Femur (tissue), 1 donor: ENCODE measurements around the gene CDHR5.
A peak's percentile ranks its signal among the peaks of the same experiment; 100 is the strongest.
"Not testable (repeated sequence)": the region's sequence is repeated elsewhere in the genome, so short reads cannot be mapped to it uniquely, and the experiment has no call there.

ENCODE experiments used
- DNase-seq: peaks from one replicate; pipeline ENCODE4 v3.0.0-alpha.2; 2017

Gene CDHR5, protein sequence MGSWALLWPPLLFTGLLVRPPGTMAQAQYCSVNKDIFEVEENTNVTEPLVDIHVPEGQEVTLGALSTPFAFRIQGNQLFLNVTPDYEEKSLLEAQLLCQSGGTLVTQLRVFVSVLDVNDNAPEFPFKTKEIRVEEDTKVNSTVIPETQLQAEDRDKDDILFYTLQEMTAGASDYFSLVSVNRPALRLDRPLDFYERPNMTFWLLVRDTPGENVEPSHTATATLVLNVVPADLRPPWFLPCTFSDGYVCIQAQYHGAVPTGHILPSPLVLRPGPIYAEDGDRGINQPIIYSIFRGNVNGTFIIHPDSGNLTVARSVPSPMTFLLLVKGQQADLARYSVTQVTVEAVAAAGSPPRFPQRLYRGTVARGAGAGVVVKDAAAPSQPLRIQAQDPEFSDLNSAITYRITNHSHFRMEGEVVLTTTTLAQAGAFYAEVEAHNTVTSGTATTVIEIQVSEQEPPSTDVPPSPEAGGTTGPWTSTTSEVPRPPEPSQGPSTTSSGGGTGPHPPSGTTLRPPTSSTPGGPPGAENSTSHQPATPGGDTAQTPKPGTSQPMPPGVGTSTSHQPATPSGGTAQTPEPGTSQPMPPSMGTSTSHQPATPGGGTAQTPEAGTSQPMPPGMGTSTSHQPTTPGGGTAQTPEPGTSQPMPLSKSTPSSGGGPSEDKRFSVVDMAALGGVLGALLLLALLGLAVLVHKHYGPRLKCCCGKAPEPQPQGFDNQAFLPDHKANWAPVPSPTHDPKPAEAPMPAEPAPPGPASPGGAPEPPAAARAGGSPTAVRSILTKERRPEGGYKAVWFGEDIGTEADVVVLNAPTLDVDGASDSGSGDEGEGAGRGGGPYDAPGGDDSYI

GRCh38 chr11:624705-625635, at the start of gene CDHR5:
Gene CDHR5, minus strand, starts transcription at chr11:624955. Its CDS starts 53 bp downstream, at chr11:624902.
- peak; percentile 26 for DNase-seq

DNA sequence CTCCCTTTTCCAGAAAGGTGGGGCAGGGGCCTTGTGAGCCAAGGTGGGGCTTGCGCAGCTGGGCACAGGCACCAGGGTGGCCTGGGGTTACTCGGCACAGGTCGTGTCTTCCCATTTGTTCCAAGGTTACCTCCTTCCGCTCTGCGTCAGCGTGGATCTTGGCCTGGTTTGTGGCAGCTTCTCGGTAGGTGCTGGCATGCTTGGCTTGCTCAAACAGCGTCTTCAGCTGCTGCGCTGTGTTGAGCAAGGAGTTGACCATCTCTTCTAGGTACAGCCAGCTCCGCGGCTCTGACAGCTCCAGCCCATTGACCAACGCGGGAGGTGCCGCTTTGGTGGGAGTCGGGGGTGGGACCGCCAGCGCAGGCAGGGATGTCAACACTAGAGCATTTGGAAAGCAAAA, 49.7 kb upstream of the CDHR5 start:
- DNase-seq: no peak

DNA sequence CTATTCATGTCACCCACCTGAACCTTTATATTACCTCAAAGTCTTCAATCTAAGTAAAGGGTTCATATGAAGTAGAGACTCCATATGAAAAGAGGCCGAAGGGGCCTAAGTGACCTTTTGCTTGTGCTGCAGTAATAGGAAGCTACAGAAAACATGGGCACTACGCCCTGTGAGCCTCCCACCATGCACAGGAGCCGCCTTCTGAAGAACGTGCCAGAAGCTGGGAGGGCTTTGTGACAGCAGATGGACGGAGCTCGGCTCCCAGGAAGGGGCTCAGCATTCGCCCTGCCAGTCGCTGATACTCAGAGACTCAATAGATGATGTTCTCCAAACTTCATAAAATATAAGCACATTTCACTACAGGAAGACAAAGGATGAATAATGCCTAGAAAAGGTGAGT, 49.1 kb upstream of the CDHR5 start:
- DNase-seq: no peak

DNA sequence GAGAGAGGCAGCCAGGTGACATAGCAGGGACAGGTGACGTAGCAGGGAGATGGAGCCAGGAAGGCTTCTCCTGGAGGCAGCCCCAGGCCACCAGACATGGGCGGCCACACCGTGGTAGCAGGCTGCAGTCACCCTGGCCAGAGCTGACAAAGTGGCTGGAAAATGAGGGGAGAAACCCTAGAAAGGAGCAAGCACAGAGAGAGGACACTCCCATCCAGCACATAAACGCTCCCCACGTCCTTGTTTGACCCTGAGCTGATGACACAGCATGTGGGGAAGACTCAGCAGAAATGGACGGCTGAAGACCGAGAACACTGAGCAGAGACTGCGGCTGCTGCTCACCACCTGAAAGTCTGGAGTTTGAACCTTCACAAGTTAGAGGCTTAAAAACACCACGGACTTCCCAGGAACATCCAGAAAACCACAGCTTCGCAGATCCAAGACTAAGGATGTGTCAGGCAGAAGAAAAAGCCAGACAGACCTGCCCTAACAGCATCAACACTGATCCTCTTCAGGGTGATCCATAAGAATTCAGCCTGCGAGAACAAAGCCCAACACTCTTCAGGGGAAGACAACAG, 41.0 kb upstream of the CDHR5 start:
- DNase-seq: no peak

GRCh38 chr11:665062-665703, 40.4 kb upstream of the CDHR5 start:
- peak; percentile 33 for DNase-seq

DNA sequence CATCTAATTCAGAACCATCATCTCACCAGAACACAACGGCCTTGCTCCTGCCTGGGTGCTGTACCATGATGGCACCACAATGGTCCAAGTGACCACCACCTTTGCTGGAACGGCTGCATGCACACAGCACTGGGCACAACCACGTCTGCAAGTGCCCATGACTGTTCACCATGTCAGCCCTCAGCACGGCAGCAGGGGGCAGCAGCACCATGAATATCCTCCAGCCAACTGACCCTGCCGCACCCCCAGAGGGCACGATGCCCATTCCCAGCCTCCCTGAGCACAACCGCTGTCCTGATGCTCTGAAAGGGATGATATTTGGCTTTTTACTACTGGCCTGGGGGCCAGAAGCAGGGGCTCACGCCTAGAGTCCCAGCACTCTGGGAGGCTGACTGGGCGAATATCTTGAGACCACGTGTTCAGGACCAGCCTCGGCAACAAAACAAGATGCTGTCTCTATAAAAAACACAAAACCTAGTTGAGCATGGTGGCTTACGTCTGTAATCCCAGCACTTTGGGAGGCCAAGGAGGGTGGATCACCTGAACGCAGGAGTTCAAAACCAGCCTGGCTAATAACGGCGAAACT, 38.0 kb upstream of the CDHR5 start:
- no peak for DNase-seq

GRCh38 chr11:660681-661444, 36.1 kb upstream of the CDHR5 start:
- no peak for DNase-seq

DNA sequence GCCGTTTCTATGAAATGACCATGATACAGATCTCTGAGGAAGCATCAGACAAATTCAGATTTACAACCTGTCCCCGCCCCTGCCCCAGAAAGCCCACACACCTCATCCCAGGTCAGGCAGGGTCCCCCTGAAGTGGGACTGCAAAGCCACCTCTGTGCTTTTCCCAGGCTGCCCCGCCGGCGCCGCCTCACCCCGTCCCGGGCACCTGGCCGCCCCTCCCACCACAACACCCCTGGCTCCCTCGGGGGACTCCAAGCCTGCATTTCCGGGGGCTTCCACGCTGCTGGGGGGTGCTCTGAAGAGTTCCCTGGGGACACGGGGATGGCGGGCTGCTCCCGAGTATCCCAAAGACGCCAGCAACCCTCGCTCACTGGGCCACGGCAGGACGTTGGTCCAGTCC, 35.5 kb upstream of the CDHR5 start:
- no peak for DNase-seq

GRCh38 chr11:659532-660085, 34.9 kb upstream of the CDHR5 start:
- DNase-seq: no peak

DNA sequence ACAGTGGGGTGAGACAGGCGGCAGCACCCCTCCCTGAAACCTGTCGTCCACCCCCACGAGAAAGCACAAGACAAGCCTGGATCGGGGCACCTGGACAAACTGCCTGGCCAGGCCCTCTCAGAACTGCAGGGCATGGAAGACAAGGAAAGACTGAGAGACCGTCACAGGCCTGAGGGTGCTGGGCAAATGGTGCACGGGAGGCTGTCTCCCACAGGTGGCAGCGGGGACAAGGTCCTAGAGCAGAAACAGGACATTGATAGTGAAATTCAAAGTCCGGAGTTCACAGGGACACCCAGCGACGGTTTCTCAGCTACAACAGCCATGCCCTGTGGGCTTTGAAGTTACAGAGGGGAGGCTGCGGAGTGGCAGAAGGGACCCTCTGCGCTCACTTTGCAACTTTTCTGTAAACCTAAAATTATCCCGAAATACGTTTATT, 33.0 kb upstream of the CDHR5 start:
- no peak for DNase-seq

- no peak for DNase-seq
Observed at GRCh38 chr11:656866-657265, 32.1 kb upstream of the CDHR5 start.

DNA sequence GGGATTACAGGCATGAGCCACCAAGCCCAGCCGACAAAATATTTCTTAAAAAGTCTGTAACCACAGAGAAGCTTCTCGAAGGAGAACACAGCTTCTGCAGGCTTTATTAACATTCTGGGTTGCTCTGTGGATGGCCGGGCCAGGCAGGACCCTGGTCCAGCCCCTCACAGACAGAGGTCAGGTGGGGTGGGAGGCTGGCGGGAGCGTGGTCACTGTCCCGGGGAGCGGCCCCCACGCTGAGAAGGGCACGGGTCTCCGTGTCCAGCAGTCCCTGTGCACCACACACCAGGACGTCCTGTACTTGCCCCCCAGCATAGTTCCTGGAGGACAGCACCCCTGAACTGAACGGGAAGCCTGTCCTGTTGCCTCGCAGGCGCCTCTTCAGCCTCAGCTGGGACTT, 31.7 kb upstream of the CDHR5 start:
- DNase-seq: no peak

DNA sequence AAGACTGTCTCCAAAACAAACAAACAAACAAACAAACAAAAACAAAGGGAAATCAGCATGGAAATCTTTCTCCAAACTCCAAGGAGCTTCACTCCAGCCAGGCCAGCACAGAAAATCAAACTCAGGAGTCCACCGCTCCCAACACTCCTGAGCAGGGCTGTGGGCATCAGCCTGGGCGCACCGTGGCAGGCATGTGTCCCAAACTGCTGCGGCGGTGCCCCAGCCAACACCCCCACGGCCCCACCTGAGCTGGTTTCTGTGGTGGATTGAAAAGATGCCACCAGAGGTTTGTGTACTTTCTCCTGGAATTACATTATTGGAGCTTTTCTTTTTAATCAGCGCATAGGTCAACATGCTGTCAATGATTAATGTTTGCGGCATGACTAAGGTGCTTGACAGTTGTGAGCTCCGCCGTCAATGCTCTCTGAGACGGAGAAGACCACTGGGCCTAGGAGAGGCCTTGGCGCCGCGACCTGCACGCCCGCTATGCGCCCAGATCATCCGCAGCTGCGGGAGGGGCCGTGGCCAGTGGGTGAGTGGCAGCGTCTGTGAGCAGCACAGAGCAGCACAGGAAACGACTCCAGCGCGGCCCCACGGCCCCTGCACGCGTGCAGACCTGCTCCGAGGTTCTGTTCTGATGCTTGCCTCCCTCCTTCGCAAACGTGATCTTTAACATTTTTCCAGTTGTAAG, 30.4 kb upstream of the CDHR5 start:
- DNase-seq: no peak

DNA sequence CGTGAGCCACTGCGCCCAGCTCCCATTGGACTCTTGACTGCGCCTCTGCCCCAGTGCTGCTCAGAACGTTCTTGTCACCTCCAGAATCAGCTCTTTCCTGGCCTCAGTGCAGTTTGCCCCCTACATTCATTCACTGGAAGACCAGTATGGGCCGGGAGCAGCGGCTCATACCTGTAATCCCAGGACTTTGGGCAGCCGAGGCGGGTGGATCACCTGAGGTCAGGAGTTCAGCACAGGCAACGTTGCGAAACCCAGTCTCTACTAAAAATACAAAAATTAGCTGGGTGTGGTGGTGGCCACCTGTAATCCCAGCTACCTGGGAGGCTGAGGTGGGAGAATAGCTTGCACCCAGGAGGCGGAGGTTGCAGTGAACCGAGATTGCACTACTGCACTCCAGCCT, 29.7 kb upstream of the CDHR5 start:
- DNase-seq: not testable (repeated sequence)

DNA sequence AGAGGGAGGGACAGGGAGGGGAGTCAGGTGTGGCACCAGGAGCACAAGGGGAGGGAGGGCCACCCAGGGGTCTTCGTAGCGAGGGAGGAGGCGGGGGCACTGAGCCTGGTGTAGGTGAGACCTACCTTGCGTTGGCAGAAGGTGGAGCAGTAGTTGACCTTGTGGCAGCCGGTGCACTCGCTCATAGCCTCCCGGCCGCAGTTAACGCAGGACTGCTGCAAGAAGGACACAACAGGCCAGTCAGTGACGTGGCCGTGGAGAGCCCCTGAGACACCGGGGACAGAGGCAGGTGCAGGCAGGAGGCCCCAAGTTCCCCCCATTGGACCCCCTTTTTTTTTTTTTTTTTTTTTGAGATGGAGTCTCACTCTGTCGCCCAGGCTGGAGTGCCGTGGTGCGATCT, 29.1 kb upstream of the CDHR5 start:
- DNase-seq: no peak

GRCh38 chr11:653136-653535, 28.4 kb upstream of the CDHR5 start:
- not testable (repeated sequence) for DNase-seq

DNA sequence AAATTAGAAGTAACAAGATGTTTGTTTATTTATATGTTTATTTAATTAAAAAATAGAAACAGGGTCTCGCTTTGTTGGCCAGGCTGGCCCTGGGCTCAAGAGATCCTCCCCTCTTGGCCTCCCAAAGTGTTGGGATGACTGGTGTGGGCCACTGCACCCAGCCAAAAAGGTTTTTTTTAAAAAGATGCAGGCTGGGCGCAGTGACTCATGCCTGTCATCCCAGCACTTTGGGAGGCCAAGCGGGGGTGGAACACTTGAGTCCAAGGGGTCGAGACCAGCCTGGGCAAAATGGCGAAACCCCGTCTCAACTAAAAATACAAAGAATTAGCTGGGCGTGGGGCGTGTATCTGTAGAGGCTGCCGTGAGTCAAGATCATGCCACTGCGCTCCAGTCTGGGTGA, 25.7 kb upstream of the CDHR5 start:
- no peak for DNase-seq

- not testable (repeated sequence) for DNase-seq
Observed at GRCh38 chr11:647672-648158, 23.0 kb upstream of the CDHR5 start.

GRCh38 chr11:646214-646613, 21.5 kb upstream of the CDHR5 start:
- DNase-seq: no peak

DNA sequence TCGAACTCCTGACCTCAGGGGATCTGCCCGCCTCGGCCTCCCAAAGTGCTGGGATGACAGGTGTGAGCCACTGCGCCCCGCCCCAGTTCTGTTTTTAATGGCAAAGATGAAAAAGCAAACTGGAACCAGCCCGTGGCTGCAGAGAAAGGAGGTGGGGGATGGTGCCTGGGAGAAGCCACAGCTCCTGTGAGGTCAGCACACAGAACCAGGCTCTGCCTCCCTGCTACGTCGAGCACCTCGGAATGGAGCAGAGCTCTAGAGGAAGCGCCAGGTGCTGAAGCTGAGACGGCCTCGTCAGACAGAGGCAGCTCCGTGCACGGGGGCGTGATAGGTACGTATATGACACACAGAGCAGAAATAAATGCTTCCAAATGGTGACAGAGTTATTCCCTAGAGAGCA, 20.8 kb upstream of the CDHR5 start:
- DNase-seq: no peak
